ENCODE results near the gene COL20A1. TPM values are rescaled to one million over a fixed set of nuclear protein-coding genes. Genes with fewer than 3 reads are reported as not detected.

COL20A1 gene
- total RNA-seq, 1 donor from 2014 or later: 5.0 TPM

DNA sequence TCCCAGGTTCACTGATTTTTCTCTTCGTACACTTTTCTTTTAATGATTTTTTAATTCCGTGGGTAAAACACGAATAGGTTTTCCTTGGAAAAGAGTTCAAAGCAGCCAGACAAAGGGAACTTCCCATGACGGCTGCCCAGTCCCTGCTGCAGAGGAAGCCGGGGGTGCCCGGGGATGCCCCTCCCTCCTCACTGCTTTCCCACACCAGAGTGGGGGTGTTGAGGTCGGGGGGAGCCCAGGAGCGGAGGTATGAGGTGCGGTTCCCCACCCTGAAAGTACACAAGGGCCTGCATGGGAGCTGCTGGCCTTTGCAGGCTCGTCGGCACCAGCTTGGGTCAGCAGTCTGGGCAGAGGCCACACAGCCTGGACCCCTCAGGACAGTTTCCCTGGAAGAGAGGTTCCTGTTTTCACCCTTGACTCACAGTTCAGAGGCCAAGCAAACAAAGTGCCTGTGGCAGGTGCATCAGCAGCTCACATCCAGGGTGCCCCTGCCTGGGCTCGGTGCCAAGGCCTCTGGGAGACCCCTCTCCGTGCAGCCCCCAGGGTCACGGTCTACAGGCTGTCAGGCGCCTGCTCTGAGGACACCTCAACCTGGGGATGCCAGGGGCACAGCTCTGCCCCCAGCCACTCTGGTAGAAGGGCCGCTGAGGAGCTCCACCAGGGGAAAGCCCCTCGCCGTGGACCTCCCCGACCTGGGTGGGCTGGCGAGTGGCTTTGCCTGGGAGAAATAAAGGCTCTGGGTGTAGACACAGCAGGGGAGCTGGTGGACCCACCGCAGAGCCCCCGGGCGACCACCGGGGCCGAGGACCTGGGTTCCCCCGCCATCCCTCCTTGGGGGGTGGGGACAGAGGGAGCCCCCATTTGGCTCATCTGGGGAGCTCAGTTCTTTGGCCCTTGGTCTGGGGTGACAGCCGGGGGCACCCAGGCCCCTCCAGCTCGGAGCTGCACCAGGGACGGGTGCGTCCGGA, 83.6 kb downstream of the COL20A1 start:
- TF ChIP-seq, protein P1, sequence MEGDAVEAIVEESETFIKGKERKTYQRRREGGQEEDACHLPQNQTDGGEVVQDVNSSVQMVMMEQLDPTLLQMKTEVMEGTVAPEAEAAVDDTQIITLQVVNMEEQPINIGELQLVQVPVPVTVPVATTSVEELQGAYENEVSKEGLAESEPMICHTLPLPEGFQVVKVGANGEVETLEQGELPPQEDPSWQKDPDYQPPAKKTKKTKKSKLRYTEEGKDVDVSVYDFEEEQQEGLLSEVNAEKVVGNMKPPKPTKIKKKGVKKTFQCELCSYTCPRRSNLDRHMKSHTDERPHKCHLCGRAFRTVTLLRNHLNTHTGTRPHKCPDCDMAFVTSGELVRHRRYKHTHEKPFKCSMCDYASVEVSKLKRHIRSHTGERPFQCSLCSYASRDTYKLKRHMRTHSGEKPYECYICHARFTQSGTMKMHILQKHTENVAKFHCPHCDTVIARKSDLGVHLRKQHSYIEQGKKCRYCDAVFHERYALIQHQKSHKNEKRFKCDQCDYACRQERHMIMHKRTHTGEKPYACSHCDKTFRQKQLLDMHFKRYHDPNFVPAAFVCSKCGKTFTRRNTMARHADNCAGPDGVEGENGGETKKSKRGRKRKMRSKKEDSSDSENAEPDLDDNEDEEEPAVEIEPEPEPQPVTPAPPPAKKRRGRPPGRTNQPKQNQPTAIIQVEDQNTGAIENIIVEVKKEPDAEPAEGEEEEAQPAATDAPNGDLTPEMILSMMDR (IDR thresholded peaks at IDR 0.05; ENCODE audit: insufficient read depth, low read depth, low read length): no peak
- TF ChIP-seq EZH2 (IDR thresholded peaks at IDR 0.05; ENCODE audit: insufficient read depth, low read length): no peak
- no peak overlapping the region for H3K4me2 ChIP-seq (ENCODE audit: low read length)

DNA sequence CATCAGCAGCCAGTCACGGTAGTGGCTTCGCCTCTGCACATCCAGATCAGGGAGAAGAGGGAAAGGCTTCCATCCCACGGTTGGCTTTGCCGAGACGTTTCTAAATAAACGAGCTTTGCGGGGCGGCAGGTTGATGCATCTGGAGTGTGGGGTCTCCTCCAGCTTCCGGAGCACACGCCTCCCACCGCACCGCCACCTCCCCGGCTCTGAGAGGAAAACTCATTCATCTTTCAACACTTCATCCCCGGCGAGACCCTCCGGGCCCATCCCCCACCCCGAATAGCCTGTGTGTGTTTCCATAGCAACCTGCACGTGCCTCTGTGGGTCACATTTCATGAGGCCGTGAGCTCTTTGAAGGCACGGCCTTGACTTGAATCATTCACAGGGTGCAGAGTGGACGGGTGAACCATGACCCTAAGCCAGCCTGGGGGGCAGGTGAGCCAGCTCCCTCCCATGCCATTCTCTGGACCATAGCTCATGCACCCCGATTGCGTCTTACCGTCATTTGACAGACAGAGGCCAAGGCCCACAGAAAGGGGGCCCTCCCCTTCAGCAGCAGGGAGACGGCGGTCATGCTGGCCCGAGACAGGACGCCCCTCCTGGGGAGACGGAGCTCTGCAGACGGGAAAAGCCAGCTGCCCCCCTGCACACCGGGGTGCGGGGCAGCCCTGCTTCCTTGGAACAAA, 84.4 kb downstream of the COL20A1 start:
- Mint-ChIP-seq H3K4me3 (ENCODE audit: unreplicated experiment) (no peak overlapping the region), H3K27ac (ENCODE audit: unreplicated experiment) (no peak overlapping the region), H3K4me1 (ENCODE audit: low read depth, unreplicated experiment) (no peaks in the 10 kb centered on the region), H3K27me3 (ENCODE audit: low read depth, unreplicated experiment) (peaks cover 34% of the 10 kb centered on the region), H3K36me3 (ENCODE audit: low read depth, unreplicated experiment) (peaks cover 1% of the 10 kb centered on the region), H3K9me3 (ENCODE audit: unreplicated experiment) (no peaks in the 10 kb centered on the region)
- no peak overlapping the region for H3K4me3 ChIP-seq (ENCODE audit: insufficient read depth, low read depth, low read length)
- no peak for FAIRE-seq
- H2AFZ ChIP-seq (ENCODE audit: low read depth, low read length): no peak overlapping the region
- no peak overlapping the region for H3K4me2 ChIP-seq (ENCODE audit: low read length)
- no peak for DNase-seq (ENCODE audit: low read depth)
- H3K79me2 ChIP-seq (ENCODE audit: insufficient read depth, low read length): no peaks in the 10 kb centered on the region
- H3K9me3 ChIP-seq (ENCODE audit: insufficient read depth, low read depth, low read length): no peaks in the 10 kb centered on the region
- H3K4me1 ChIP-seq (ENCODE audit: insufficient read depth, low read length): no peaks in the 10 kb centered on the region
- H3K9ac ChIP-seq (ENCODE audit: low read length): no peak overlapping the region
- H4K20me1 ChIP-seq (ENCODE audit: insufficient read depth, low read length): no peaks in the 10 kb centered on the region
- H3K36me3 ChIP-seq (ENCODE audit: insufficient read depth, low read length): no peaks in the 10 kb centered on the region
- H3K27me3 ChIP-seq (ENCODE audit: insufficient read depth, low read length): peaks cover 13% of the 10 kb centered on the region
- H3K27ac ChIP-seq (ENCODE audit: low read depth, low read length): no peak overlapping the region
- TF ChIP-seq, protein P1 (IDR thresholded peaks at IDR 0.05; ENCODE audit: insufficient read depth, low read depth, low read length): no peak
- no peak for TF ChIP-seq EZH2 (IDR thresholded peaks at IDR 0.05; ENCODE audit: insufficient read depth, low read length)

More for the DNA sequence above, 83.6 kb downstream of the COL20A1 start:
- H3K36me3 Mint-ChIP-seq (ENCODE audit: low read depth, unreplicated experiment): peaks cover 1% of the 10 kb centered on the region
- Histone ChIP-seq H3K9me3 (ENCODE audit: insufficient read depth, low read depth, low read length) (no peaks in the 10 kb centered on the region), H3K79me2 (ENCODE audit: insufficient read depth, low read length) (no peaks in the 10 kb centered on the region), H2AFZ (ENCODE audit: low read depth, low read length) (no peak overlapping the region), H3K9ac (ENCODE audit: low read length) (no peak overlapping the region), H4K20me1 (ENCODE audit: insufficient read depth, low read length) (no peaks in the 10 kb centered on the region), H3K4me1 (ENCODE audit: insufficient read depth, low read length) (no peaks in the 10 kb centered on the region), H3K27me3 (ENCODE audit: insufficient read depth, low read length) (peaks cover 15% of the 10 kb centered on the region), H3K36me3 (ENCODE audit: insufficient read depth, low read length) (no peaks in the 10 kb centered on the region), H3K4me3 (ENCODE audit: insufficient read depth, low read depth, low read length) (no peak overlapping the region), H3K27ac (ENCODE audit: low read depth, low read length) (no peak overlapping the region)
- no peaks in the 10 kb centered on the region for H3K4me1 Mint-ChIP-seq (ENCODE audit: low read depth, unreplicated experiment)
- H3K27me3 Mint-ChIP-seq (ENCODE audit: low read depth, unreplicated experiment): peaks cover 34% of the 10 kb centered on the region
- FAIRE-seq: no peak
- DNase-seq (ENCODE audit: low read depth): no peak
- no peak overlapping the region for H3K27ac Mint-ChIP-seq (ENCODE audit: unreplicated experiment)
- H3K4me3 Mint-ChIP-seq (ENCODE audit: unreplicated experiment): no peak overlapping the region
- no peaks in the 10 kb centered on the region for H3K9me3 Mint-ChIP-seq (ENCODE audit: unreplicated experiment)
